Activated CD4-positive, alpha-beta T cell treated with anti-CD3 and anti-CD28 coated beads, Interleukin-2, amount 50 U/mL, for 48 hours (primary cell): Measurements from ENCODE around the gene RAG1.

Experiments used
- DNase-seq, 2 experiments: peaks; one replicate each; pipeline ENCODE4 v3.0.0-alpha.2; 2020

The RAG1 gene

GRCh38 chr11:36591433-36591832 lies 23.6 kb downstream of the RAG1 start:
- DNase-seq, result no peak

DNA sequence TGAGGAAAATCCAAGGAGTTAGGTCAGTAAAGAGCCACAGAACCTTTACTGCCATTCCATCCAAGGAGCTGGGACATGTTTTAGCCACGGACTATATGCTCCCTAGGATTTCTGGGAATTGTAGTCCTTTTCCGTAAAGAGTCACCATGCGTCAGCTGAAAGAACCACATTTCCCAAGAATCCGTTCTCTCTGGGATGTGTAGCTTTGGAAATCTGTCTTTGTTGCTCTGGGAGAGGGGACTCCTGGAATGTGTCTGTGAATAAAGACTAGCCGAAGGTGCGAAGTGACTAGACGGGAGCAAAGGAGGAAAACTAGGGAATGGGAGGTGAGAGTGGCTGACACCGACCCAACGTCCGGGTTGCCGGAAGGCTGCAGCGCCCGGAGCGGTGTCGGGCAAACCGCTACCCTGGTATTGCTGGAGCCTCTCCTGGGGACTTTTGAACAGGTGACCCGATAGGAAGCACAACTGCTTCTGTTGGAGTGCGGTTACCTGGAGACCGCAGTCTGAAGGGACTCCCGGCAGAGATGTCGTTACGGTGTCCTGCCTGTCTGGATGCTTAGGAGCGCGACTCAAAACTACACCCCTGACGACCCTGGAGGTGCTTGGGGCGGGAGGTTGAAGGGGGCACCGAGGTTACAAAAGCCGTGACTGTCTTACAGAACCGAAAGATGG lies 26.6 kb downstream of the RAG1 start, which contains the start of gene IFTAP:
Gene IFTAP (plus strand): TSS at position 187 of the 674 bp plus-strand sequence. CDS start 15,602 bp downstream, outside the sequence.
- peak; percentile 26 to 43 for DNase-seq

DNA sequence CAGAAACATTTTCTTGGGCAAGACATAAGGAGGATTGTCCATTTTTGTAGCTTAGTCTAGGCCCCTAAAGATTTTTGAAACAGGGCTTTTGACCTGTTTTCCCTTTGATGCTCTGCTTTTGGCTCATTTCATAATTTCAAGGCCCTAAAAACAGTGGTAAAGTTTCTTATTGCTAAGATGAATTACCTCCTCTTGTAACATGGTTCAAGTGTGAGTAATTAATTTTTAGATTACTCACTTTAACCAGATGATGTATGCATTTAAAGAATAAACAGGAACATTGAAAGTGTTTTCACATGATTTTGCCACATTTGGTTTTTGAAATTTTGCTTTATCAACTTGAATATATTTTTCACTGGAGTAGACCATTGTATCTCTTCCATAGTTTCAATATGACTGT lies 29.1 kb downstream of the RAG1 start:
- no peak for DNase-seq

DNA sequence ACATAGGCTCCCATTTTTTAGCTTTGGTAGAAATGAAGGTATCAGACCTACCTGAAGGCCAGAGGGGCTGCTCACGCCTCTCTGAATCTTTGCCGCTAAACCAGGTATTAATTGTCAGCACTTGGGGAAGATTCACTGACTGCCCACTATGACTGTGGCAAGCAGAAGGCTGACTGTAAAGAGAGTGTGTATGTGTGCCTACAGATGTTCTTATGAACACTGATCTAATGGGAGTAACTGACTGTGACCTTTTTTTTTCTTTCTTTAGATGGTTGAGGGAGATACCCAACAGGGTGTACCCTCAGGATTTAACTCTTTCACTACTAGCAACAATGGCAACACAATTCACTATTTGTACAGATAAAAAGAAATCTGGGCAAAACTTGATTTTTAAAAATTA lies 30.2 kb downstream of the RAG1 start, which contains the start of gene RAG2:
Gene RAG2 (minus strand): TSS at position 186 of the 400 bp plus-strand sequence. CDS start 4,068 bp downstream, outside the sequence.
- no peak for DNase-seq

DNA sequence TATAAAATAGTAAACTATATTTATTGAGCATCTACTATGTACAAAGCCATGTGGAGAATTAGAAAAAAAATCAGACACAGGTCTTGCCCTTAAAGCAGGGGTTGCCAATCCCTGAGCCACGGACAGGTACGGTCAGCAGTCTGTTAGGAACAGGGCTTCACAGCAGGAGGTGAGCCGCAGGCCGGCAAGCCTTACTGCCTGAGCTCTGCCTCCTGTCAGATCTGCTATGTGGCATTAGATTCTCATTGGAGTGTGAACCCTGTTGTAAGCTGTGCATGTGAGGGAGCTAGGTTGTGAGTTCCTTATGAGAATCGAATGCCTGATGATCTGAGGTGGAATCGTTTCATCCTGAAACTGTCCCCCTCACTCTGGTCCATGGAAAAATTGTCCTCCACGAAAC lies 32.4 kb downstream of the RAG1 start:
- no peak for DNase-seq

DNA sequence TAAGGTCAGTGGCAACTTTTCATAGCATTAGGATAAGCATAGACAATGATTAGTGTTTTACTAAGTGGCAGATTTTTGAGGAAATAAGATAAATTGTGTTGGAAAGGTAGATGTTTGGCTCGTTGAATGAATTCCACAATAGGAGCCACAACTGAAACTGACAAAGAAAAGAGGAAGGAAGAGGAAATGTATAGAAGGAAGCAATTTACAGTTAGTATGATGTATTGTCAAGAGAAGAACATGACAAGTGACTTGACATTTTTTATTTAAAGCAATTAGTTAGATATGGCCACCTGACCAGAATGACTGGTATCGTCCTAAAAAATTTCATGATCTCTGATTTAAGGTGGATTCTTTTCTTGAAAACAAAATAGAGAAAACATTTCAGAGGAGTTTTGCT lies 33.3 kb downstream of the RAG1 start:
- no peak for DNase-seq

GRCh38 chr11:36602135-36602534 lies 34.3 kb downstream of the RAG1 start:
- DNase-seq, result no peak

GRCh38 chr11:36605221-36606216 lies 37.7 kb downstream of the RAG1 start:
- DNase-seq, result no peak

DNA sequence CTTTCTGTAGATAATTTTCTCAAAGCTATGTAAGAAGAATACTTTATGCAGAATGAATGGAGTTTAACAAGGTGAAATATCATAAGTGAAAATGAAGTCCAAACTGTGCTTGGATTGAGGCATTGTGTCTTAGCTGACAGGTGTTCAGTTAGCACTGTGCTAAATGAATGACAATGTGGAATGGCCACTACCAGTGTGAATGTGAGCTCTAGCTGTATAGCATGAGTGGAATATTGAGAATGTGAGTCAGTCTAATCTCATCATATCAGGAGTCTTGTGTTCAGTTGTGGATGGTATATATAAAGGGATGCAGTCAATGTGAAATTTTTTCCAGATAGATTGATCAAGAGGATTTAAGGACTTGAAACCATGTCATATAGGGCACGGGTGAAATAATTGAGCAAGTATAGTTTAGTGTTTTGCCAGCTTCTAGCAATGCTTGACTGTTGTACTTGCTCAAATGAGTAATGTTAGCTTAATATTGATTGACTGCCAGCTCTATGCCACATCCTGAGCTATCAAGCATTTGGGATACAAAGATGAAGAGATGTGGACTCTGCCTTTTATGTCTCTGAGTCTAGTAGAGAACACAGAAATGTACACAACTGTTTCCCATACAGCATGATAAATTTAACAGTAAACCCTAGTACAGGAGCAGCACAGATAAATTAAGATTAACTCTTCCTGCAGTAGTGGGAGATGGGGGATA lies 40.8 kb downstream of the RAG1 start:
- no peak for DNase-seq

DNA sequence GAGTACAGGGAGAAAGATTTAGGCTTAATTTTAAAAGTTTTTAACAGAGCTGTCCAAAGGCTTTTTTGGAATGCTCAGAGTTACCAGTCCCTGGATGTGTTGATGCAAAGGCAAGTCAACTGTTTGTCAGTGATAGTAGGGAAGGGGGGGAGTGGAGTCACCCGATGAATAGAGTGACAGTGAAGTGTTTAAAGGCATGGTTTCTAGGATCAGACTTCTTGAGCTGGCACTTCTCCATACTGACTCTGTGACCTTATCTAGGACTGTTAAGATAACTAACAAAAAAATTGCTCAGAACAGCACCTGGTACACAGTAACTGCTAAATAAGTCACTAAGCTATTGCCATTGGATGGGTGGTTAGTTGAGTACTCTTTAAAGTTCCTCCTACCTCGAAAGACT lies 41.6 kb downstream of the RAG1 start:
- no peak for DNase-seq

DNA sequence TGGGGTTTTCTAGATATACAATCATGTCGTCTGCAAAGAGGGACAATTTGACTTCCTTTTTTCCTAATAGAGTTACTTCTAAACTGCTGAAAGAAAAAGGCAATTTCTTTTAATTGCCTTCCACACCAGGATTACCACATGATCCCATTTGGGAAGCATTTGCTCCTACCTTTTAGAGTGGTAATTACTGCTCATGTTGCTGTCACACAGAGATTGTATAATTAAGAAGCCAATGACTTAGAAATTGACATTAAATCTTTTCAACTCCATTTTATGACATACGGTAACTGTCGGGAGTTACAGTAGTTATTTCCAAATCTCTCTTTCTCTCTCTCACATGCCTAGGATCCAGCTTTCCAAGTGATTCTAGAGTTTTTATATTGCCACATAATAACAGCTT lies 48.0 kb downstream of the RAG1 start:
- DNase-seq, result no peak

DNA sequence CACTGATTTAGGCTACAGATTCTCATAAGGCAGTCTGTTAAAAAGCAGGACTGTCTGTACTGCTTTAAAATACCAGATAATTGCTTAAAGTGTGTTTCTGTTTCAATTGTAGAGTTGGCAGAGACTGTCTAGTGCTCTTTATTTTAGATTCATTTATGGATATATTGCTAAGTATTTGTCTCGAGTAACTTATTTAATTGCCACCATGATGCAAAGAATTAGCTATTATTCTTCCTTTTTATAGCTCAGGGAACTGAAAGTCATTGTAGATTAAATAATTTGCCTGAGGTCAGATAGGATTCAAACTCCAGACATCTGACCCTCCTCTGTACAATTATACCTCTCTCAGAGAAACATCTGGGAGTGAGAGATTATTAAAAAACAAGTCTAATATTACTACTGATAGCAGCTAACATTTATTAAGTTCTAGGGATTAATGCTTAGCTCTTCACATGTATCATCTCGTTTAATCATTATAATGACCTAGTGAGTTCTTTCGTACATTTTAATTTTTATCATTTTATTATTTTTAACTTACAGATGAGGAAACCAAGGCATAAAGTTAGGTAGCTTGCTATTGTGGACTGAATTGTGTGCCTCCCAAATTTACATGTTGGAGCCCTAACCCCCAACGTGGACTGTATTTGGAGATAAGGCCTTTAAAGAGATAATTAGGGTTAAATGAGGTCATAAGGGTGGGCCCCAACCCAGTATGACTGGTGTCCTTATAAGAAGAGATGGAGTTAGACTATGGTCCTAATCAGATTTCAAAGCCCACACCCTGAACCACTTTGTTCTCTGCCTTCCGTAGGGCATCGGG lies 49.9 kb downstream of the RAG1 start:
- DNase-seq, result no peak

- no peak for DNase-seq
Measured at GRCh38 chr11:36618363-36619047, 50.7 kb downstream of the RAG1 start.

DNA sequence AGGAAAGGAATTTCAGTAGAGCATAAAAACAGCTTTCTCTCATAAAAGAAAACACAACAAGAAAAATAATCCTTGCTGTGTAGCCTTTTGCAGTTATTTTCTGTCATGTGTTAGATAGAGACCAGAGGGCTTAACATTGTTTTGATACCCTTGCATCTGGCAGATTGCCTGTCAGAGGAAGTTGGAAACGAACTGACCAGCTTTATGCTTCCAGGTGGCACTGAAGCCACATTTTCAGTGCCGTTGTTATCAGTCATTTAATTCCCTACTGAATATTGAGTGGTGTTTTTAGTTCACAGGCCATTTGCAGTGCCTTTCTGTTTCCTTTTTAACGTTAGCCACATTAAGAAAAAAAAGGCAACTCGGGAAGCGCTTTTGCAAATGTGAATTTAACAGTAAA lies 51.7 kb downstream of the RAG1 start:
- no peak for DNase-seq

DNA sequence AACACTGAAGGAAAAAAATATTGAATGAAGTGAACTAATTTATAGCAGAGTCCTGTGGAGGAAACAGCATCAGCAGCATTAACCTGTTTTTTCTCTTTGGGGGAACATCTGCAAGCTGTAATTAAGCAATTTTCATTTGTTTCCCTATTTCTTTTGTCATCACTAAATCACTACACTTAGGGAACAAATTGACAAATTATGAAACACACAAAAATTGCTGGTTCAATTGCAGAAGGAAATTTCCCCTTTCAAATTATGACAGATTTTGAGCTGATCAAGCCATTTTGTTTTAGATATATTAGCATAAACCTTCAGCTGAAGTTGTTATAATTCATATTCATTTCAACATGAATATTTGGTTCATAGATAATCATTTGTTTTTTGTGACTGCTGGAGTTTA lies 52.4 kb downstream of the RAG1 start:
- DNase-seq, result no peak

GRCh38 chr11:36622431-36623136 lies 54.8 kb downstream of the RAG1 start:
- no peak for DNase-seq

DNA sequence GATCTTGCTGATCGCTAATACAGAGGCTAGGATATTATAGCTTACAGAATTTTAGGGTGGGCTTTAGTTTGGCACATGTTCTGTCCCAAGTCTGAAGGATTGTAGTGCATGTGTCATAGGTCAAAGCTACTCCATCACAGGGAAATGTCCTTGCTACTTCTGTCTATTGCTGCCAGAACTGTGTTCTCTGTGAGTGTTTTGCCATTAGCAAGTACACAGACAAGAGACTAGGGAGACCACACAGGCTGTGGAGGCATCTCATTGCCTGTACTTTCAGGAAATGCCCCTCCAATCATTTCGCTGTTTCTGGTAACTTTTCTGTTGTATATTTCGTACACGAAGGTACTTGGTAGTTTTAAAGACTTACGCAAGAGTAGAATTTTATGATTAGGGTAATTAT lies 55.7 kb downstream of the RAG1 start:
- DNase-seq, result no peak

GRCh38 chr11:36627006-36627405 lies 59.2 kb downstream of the RAG1 start:
- no peak for DNase-seq

GRCh38 chr11:36627471-36627870 lies 59.7 kb downstream of the RAG1 start:
- no peak for DNase-seq

DNA sequence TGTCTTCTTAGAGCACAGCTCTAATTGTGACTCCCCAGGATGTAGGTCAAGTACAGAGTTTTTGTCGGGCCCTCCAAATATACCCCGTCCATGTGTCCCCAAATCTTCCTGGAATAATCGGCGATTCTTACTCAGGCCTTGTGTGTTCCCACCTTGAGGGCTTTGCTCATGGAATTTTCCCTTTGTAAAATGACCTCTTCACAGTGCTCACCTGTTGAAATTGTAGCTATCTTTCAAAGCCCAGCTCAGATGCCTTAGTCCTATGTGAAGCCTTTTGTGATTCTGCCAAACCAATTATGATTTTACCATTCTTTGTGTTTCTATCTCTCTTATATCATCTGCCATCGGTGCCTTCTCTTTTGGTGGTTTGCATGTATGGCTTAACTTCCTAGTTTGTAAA lies 60.3 kb downstream of the RAG1 start:
- DNase-seq, result no peak

DNA sequence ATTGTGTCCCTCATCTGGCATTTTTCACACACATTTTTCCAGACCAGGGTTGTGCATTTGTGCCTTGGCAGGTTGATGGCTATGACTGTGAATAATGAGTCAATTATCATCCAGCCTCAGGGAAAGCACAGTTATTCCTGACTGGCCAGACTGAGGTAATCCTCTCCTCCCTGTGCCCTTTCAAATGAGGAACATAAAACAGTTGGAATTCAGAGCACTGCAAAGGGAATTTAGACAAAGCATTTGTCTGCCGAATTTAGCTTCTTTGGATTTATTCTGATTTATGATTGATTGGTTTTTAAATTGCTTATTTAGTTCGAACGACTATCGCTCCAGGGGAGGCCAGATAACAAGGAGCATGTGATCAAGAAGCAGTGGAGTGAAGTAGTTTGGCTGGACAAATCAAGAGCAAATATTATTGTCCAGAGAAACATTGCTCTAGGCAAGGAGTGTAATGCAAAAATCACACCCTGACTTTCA lies 61.0 kb downstream of the RAG1 start:
- no peak for DNase-seq
